ENCODE measurements around the gene MLH1.

DNA sequence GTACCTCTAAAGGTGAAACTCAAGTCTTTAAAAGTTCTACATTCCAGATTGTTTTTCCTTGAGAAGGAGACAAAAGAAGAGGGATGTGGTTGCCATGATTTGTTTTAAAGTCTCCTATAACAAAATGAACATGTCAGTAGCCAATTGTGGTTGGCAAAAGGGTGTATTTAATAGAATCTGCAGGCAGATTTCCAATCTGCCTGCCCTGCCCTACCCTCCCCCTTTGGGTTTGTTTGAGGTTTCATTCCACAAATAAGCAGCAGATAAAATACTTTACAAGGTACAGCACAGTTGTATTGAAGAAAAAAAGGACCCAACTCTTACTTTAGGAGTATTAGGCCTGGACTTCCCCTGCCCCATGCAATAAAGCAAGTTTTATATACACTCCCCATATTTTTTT is 59.5 kb downstream of the MLH1 start:
- TF ChIP-seq POLR2A (IDR thresholded peaks at IDR 0.05; ENCODE audit: low read length) (no peak), GATA1 (IDR thresholded peaks at IDR 0.05; ENCODE audit: low read depth, low read length) (no peak)

Measured in erythroblast (primary cell).